NB4 (cell line): ENCODE measurements around the gene HAPLN3.

Source experiments
- DNase-seq: peaks from one replicate; pipeline ENCODE4 v3.0.0; 2010; ENCODE audit warnings: low read depth
- H3K4me3 ChIP-seq: one replicate; pipeline ENCODE4 v1.5.1; 2011; ENCODE audit warnings: mild to moderate bottlenecking, low read depth, low read length, moderate library complexity
- MYC ChIP-seq: IDR thresholded peaks from 2 replicates; pipeline ENCODE4 v1.6.1; 2011; ENCODE audit warnings: low read depth, low read length
- POLR2A ChIP-seq: IDR thresholded peaks from 2 replicates; pipeline ENCODE4 v1.6.1; 2011; ENCODE audit warnings: mild to moderate bottlenecking; ENCODE audit not compliant: insufficient read length; ENCODE audit errors: extremely low read depth
- TF ChIP-seq, protein P1 (sequence below): IDR thresholded peaks from one replicate; pipeline ENCODE4 v1.5.1; 2012; ENCODE audit warnings: low read depth, low read length
- TF ChIP-seq, protein P2 (sequence below): IDR thresholded peaks from 2 replicates; pipeline ENCODE4 v1.6.1; 2011; ENCODE audit warnings: low read depth, low read length

HAPLN3 gene

DNA sequence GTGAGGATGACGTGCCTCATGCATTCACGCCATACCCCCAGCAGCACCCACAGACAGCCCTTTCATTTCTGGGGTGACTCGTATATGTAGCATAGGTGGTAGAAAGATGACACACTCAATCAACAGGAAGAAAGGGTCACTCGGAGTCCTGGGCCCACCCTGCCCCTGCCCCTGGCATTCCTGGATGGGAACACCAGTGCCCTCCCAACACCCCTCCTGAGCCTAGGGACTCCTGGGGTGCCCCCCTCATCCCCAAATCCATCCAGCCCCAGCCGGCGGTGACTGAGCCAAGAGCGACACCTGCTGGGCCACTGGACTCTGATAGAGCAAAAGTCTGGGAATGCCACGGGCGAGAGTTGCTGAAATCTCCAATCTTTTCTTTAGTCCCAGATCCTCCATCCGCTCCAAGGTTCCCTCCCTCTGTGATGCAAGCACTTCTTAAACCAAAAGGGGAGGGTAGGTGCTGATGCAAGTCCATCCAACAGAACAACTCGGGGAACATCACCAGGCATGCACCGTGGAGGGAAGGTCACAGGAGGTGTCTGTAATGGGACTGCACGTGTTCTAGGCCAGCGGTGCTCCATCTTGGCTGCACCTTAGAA lies 61.0 kb downstream of the HAPLN3 start:
- H3K4me3 ChIP-seq, result no peak overlapping the region
- no peak for DNase-seq
- TF ChIP-seq, protein P1, sequence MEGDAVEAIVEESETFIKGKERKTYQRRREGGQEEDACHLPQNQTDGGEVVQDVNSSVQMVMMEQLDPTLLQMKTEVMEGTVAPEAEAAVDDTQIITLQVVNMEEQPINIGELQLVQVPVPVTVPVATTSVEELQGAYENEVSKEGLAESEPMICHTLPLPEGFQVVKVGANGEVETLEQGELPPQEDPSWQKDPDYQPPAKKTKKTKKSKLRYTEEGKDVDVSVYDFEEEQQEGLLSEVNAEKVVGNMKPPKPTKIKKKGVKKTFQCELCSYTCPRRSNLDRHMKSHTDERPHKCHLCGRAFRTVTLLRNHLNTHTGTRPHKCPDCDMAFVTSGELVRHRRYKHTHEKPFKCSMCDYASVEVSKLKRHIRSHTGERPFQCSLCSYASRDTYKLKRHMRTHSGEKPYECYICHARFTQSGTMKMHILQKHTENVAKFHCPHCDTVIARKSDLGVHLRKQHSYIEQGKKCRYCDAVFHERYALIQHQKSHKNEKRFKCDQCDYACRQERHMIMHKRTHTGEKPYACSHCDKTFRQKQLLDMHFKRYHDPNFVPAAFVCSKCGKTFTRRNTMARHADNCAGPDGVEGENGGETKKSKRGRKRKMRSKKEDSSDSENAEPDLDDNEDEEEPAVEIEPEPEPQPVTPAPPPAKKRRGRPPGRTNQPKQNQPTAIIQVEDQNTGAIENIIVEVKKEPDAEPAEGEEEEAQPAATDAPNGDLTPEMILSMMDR, result peak; percentile 30
- TF ChIP-seq, protein P2, sequence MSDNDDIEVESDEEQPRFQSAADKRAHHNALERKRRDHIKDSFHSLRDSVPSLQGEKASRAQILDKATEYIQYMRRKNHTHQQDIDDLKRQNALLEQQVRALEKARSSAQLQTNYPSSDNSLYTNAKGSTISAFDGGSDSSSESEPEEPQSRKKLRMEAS, result no peak

DNA sequence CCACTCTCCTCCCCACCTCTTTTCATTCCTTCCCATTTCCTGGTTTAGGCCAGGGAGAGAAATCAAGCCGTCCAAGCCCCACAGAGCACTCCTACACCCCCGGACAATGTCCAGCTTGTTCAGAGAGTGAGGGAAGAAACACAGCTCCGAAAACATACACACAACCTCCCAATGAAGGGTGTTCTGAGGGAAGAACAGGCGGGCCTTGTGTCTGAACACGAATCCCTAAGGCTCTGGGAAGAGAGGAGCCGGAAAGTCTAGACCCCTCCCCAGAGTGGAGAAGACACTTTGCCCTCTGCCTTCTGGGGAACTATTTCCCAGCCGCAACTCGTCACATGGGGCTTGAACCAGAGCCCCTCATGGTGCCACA lies 61.6 kb downstream of the HAPLN3 start:
- H3K4me3 ChIP-seq, result no peak overlapping the region
- TF ChIP-seq, protein P2, result no peak
- TF ChIP-seq, protein P1, result no peak
- no peak for DNase-seq

DNA sequence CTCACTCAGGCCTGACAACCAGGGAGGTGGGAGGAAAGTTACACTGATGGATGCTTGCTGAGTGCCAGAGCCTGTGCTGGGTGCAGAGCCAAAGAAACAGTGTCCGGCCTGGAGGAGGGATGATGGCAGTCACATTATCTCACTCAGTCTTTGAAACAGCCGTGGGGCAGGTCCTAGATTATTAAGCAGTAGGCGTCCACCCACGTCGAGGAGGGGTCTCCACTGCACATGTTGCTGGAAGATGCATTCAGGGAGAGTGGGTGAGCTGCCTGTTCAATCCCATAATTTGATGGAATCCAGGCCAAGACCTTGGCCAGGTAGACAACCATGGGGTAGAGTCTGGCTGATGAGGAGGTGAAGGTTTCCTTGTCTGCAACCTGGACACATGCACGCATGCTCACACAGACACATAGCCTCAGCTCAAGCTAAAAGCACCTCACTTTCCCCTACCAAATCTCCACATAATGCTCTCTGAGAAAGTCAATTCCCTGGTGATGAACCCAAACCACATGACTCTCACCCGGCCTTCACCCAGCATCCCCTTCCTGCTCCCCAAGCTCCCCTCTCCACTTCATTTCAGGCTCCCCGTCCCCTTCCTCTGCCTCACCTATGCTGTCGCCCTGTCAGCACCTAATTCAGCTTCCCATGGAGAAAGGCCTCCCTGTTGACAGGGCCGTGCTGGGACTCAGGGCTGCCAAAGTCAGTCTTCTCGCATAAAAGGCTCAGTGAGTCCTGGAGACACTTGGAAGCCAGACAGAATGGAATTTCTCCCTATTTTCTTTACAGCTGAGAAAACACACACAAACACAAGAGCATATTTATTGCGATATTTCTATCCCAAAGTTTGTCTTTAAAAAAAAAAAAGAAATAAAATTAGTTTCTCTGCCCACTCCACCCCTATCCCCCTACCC lies 62.3 kb downstream of the HAPLN3 start:
- TF ChIP-seq POLR2A (no peak), MYC (no peak)
- TF ChIP-seq, protein P1, result no peak
- TF ChIP-seq, protein P2, result no peak
- no peak overlapping the region for H3K4me3 ChIP-seq
- DNase-seq, result no peak

DNA sequence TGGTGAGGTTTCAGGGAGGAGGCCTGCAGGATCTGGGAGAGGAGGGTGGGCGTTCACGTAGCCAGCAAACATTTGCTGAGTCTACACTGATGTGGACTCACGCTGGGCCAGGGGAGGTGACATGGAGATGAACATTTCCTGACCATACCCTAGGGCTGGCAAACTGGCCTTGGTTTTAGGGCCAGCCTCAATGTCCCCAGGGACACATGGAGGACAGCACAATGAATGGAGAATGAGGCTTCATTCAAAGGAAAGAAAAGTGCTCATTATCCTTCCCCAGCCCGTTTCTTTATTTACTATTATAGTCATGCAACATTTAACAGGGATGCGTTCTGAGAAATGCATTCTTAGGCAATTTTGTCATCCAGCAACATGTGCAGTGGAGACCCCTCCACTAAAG lies 65.3 kb downstream of the HAPLN3 start:
- H3K4me3 ChIP-seq, result no peak overlapping the region
- no peak for DNase-seq
- TF ChIP-seq MYC (no peak), POLR2A (no peak)
- TF ChIP-seq, protein P1, result no peak
- TF ChIP-seq, protein P2, result no peak

DNA sequence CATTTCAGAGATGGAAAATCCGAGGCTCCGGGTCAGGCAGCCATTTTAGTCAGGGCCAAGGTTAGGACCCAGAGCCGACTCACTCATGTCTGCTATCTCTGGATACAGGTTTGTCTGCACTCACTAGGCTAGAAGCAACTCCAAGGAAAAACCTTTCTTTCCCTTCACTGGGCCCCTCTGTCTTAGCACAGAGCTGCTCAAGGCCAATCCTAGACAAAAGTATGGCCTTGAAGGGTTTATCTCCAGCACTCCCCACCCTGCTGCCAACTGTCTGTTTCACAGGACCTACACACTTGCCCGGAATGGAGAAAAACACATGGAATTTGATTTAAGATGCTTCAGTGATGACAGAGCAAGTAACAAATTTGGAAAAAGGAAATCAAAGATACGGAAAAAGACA lies 66.6 kb downstream of the HAPLN3 start:
- no peak for DNase-seq
- no peak overlapping the region for H3K4me3 ChIP-seq
- TF ChIP-seq MYC (no peak), POLR2A (no peak)
- TF ChIP-seq, protein P1, result no peak
- TF ChIP-seq, protein P2, result no peak
